Measurements from ENCODE around the gene NBEA.
A peak's percentile ranks its signal among the peaks of the same experiment; 100 is the strongest.

NBEA gene

DNA sequence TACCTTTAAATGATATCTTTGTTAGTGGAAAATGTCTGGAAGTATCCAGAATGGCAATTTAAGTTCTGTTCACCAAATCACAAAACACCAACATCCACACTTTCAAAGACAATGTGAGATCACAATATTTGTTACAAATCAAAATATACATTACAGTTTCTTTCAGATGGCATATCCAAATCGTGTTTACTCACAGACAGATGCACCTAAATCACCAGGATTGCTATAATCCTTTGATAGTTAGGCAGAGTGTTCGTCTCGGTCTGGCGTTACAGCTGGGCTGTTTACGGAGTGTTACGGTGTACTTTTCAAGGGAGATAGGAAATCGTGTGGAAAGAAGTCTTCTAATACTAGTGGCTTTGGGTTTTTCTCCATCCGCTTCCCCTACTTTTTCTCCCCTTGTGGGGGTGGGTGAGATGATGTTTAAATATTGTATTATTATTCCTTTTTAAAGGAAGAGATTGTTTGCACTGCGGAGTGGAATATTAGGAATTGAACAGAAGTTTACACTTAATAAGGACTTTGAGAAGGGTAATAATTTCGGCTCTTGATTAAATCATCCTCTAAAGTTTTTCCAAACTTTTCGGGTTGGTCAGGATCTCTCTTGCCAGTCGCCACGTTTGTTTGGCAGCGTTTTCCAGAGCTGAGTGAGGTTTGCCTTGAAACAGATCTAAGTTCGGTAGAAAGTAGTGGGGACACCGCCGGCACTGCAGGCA is 532.6 kb downstream of the NBEA start:
- Histone ChIP-seq H3K36me3 (ENCODE audit: control insufficient read depth, insufficient read depth, low read length) (no peaks in the 10 kb centered on the region), H3K27ac (ENCODE audit: low read depth, low read length, severe bottlenecking) (no peak overlapping the region), H3K9me3 (ENCODE audit: control insufficient read depth, low read length) (no peaks in the 10 kb centered on the region), H3K4me1 (ENCODE audit: control insufficient read depth, insufficient read depth, low read length, poor library complexity, severe bottlenecking) (peaks cover 11% of the 10 kb centered on the region), H3K4me3 (ENCODE audit: extremely low read depth, insufficient read depth, low read length, poor library complexity, severe bottlenecking) (peak overlapping the region; percentile 35)
- WGBS, 2 experiments (ENCODE audit: insufficient coverage in 2 of 2) = 0% methylated on average over 7 to 10 of the region's 17 CpGs

DNA sequence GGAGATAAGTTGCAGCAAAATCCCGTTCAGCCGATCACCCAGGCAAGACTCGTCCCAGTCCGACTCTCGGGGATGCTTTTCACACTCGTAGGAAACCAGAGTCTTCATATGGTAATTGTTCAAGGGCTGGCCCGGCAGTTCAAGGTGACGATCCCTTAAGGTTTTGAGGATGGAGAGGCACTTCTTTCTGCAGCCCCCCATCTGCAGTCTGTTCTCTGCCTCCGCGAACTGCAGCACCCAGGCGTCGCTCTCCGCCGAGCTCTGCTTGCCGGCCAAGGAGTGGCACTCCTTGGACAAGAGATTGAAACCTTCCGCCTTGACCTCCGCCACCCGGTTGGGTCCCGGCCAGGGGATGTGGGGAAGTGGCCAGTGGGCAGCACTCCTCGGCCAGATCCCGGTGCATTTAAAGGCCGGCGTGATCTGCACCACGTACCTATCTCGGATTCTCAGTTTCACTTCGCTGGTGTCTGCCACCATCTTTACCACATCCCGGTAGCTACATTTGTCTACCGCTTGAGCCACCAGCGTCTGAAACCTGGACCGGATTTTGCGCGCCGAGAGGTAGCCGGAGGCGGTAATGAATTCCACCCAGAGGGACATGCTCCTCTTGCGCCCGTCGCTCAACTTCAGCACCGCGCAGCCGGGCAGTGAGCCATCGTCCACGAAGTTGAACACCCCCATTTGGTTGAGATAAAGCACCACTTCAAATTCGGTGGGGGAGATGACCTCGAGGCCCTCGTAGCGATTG is 533.3 kb downstream of the NBEA start:
- H3K27ac ChIP-seq (ENCODE audit: low read depth, low read length, severe bottlenecking) = no peak overlapping the region
- WGBS, 2 experiments (ENCODE audit: insufficient coverage in 2 of 2) = 0% methylated on average over 43 to 47 of the region's 47 CpGs

DNA sequence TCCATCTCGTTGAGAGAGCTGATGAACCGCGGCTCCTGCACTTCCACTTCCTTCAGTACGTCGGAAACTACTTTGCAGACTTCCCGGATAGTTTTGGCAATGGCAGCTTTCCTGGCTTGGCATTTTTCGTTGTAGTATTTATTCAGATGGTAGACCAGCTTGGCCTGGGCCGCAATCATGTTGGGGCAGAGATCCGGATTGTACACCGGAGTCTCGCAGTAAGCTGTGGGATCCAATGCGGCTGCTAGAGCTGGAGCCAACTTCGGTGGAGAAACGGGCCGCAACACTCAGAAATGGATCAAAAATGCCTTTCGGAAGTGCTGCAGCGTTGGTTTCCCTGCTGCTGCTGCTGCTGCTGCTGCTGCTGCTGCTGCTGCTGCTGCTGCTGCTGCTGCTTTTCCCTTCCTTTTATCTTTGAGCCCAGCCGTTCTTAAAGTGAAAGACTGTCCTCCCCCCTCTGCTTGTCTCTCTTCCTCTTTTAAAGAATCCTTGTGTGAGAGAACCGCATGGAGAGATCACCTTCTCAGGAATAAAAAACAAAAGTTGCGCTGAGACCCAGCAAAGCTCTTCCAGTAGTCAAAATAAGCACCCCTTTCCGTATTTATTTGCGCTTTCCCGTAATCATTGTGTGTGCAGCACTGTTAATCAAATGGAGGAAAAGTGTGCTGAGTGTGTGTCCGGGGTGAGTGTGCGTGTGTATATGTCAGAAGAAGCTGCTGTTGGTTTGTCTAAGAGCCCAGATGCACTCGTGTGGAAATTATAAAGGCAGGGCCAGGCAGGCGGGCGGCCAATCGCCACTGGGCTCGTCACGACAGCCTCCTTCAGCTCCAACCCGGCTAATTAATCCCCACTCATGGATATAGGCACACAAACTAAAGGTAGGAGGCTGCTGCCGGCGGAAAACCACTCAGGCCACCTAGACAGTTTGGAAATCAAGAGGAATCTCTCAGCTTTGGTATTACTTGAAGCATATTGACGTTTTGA is 534.2 kb downstream of the NBEA start, which contains the start of gene MAB21L1:
Gene MAB21L1, minus strand, starts transcription at position 730 of the 984 bp plus-strand sequence. Its CDS starts 551 bp downstream, at position 179.
- Histone ChIP-seq H3K9me3 (ENCODE audit: control insufficient read depth, low read length) (no peaks in the 10 kb centered on the region), H3K4me3 (ENCODE audit: extremely low read depth, insufficient read depth, low read length, poor library complexity, severe bottlenecking) (peak within 1 kb of the TSS; percentile 35), H3K27ac (ENCODE audit: low read depth, low read length, severe bottlenecking) (no peak within 1 kb of the TSS), H3K4me1 (ENCODE audit: control insufficient read depth, insufficient read depth, low read length, poor library complexity, severe bottlenecking) (peaks cover 10% of the 10 kb centered on the region), H3K36me3 (ENCODE audit: control insufficient read depth, insufficient read depth, low read length) (no peaks in the 10 kb centered on the region)
- 0 to 2% methylated on average over 20 to 24 of the region's 35 CpGs for WGBS, 2 experiments (ENCODE audit: insufficient coverage in 2 of 2)

More for the DNA sequence above, 533.3 kb downstream of the NBEA start:
- no peaks in the 10 kb centered on the region for H3K36me3 ChIP-seq (ENCODE audit: control insufficient read depth, insufficient read depth, low read length)
- H3K4me3 ChIP-seq (ENCODE audit: extremely low read depth, insufficient read depth, low read length, poor library complexity, severe bottlenecking) = peak overlapping the region; percentile 35
- no peaks in the 10 kb centered on the region for H3K9me3 ChIP-seq (ENCODE audit: control insufficient read depth, low read length)
- H3K4me1 ChIP-seq (ENCODE audit: control insufficient read depth, insufficient read depth, low read length, poor library complexity, severe bottlenecking) = peaks cover 11% of the 10 kb centered on the region

DNA sequence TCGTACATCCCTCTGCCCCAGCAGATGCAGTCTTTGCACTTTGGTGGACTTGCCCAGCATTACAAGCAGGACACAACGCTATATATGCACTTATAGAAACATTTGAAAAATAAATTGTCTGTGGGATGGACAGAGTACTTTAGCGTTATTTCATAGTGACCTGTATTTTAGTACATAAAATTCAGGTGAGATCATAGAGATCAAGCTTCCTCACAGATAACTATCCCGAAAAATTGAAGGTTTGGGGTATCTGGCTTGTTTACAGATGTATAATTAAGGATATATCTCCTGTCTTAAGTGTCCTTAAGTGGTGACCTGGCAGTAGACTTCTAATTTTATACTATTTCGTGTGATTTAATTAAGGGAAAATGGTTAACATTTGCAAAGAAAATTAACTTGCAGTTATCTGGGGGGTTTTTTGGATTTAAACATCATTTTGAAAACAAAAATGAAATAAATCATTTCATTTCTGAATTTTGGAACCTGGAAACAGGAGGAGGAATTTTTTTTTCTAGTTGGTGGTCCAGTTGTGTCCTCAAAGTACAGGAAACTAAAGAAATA is 535.4 kb downstream of the NBEA start:
- no peaks in the 10 kb centered on the region for H3K9me3 ChIP-seq (ENCODE audit: control insufficient read depth, low read length)
- no peak overlapping the region for H3K27ac ChIP-seq (ENCODE audit: low read depth, low read length, severe bottlenecking)
- WGBS, 2 experiments (ENCODE audit: insufficient coverage in 2 of 2) = 40% methylated on average over 1 of the region's 5 CpGs; no CpG with 5 or more reads in 1 of the 2 experiments
- no peaks in the 10 kb centered on the region for H3K36me3 ChIP-seq (ENCODE audit: control insufficient read depth, insufficient read depth, low read length)
- no peak overlapping the region for H3K4me3 ChIP-seq (ENCODE audit: extremely low read depth, insufficient read depth, low read length, poor library complexity, severe bottlenecking)
- H3K4me1 ChIP-seq (ENCODE audit: control insufficient read depth, insufficient read depth, low read length, poor library complexity, severe bottlenecking) = peaks cover 7% of the 10 kb centered on the region

DNA sequence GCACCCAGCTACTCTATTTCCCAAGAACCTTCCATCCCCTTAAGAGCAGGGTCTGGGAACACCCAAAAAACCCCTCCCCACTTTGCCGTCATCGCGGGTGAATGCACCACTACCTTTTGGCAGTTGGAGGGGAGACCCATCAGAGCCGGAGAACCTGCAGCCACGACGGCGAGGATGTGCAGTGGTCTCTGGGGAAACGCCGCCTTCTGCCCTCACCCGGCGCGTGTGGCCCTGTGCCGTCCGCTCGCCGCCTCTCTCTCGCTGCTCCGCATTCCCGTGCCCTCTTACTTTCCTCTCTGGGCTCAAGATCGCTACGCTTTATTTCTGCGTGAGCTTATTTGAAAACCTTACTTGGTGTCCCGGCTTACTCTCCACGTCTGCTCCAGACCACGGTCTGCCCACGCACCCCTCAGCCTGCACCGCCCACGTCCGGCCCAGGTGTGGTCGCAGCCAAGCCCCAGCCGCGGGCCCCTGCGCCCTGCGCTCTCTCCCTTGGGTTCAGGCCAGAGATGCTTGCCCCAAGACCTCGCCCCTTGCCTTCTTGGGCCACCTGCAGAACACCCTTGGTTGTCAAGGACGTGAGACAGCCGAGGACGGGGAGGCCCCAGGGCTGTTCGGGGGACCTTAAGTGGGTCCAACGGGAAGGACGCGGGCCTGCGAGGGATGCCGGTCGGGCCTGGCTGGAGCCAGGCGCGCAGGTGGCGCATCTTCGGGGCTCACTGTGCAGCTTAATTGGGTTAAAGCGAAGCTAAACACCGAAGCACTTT is 536.4 kb downstream of the NBEA start:
- peaks cover 7% of the 10 kb centered on the region for H3K4me1 ChIP-seq (ENCODE audit: control insufficient read depth, insufficient read depth, low read length, poor library complexity, severe bottlenecking)
- no peak overlapping the region for H3K27ac ChIP-seq (ENCODE audit: low read depth, low read length, severe bottlenecking)
- no peaks in the 10 kb centered on the region for H3K9me3 ChIP-seq (ENCODE audit: control insufficient read depth, low read length)
- H3K36me3 ChIP-seq (ENCODE audit: control insufficient read depth, insufficient read depth, low read length) = no peaks in the 10 kb centered on the region
- WGBS, 2 experiments (ENCODE audit: insufficient coverage in 2 of 2) = 2% methylated on average over 47 to 51 of the region's 51 CpGs
- no peak overlapping the region for H3K4me3 ChIP-seq (ENCODE audit: extremely low read depth, insufficient read depth, low read length, poor library complexity, severe bottlenecking)

DNA sequence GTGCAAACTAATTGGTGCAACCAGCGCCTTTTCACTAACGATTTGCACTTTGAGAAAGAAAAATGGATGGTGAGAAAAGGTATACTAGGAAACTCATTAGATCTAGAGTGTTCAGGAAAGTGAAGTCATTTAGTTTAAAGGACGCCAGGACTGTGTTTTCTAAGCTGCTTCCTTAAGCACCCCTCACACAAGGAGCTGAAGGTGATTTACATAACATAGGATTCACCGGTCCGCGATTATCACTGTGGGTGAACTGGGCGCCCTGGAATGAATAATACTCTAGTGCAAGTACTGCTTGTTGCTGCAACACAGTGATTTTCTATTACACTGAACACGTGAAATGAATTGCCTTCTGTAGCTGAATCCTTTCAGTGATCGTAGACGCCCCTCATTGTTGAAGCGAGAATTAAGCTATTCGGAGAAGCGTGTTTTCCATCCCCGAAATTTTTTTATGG is 537.0 kb downstream of the NBEA start:
- H3K4me3 ChIP-seq (ENCODE audit: extremely low read depth, insufficient read depth, low read length, poor library complexity, severe bottlenecking) = no peak overlapping the region
- WGBS, 2 experiments (ENCODE audit: insufficient coverage in 2 of 2) = 3 to 13% methylated on average over 6 to 9 of the region's 14 CpGs
- H3K27ac ChIP-seq (ENCODE audit: low read depth, low read length, severe bottlenecking) = no peak overlapping the region

DNA sequence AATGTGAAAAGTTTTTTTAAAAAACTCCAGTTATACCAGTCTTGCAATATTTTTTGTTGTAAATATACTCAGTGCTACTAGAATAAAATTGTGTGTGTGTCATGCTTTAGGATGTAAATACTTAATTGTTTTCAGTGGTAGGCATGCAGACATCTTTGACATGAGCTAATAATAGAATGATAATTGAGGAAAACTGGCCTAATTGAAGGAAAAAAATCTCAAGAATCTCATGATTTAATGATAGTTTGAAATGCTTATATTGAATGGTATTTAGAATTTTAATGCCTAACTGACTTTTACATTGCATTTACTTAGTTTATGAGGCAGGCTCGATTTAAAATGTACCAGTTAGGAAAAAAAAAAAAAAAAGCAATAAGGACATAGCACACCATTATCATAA is 537.6 kb downstream of the NBEA start:
- no peak overlapping the region for H3K27ac ChIP-seq (ENCODE audit: low read depth, low read length, severe bottlenecking)
- H3K9me3 ChIP-seq (ENCODE audit: control insufficient read depth, low read length) = no peaks in the 10 kb centered on the region
- no CpG with 5 or more reads among the region's 1 CpG for WGBS, 2 experiments (ENCODE audit: insufficient coverage in 2 of 2)

More for the DNA sequence above, 537.0 kb downstream of the NBEA start:
- H3K4me1 ChIP-seq (ENCODE audit: control insufficient read depth, insufficient read depth, low read length, poor library complexity, severe bottlenecking) = peaks cover 7% of the 10 kb centered on the region
- no peaks in the 10 kb centered on the region for H3K36me3 ChIP-seq (ENCODE audit: control insufficient read depth, insufficient read depth, low read length)
- H3K9me3 ChIP-seq (ENCODE audit: control insufficient read depth, low read length) = no peaks in the 10 kb centered on the region

DNA sequence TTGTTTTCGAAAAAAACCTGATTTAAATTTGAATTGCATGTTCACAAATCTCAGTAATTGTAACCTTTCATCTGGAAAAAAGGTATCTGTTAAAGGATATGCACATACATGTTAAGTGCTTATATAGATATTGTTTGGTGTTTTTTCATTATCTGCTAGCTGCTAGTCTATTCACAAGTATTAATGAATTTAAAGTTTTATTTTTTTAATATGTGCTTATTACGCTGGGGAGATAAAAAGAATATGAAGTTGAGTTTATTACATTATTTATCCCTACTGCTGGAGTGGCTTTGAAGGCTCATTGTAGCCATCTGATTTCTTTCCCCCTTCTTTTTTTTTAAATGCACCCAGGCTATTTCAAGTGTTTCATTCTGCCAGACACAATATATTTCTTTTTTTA is 538.3 kb downstream of the NBEA start:
- no CpG with 5 or more reads among the region's 2 CpGs for WGBS, 2 experiments (ENCODE audit: insufficient coverage in 2 of 2)
- Histone ChIP-seq H3K4me3 (ENCODE audit: extremely low read depth, insufficient read depth, low read length, poor library complexity, severe bottlenecking) (no peak overlapping the region), H3K27ac (ENCODE audit: low read depth, low read length, severe bottlenecking) (no peak overlapping the region), H3K36me3 (ENCODE audit: control insufficient read depth, insufficient read depth, low read length) (no peaks in the 10 kb centered on the region), H3K9me3 (ENCODE audit: control insufficient read depth, low read length) (no peaks in the 10 kb centered on the region), H3K4me1 (ENCODE audit: control insufficient read depth, insufficient read depth, low read length, poor library complexity, severe bottlenecking) (no peaks in the 10 kb centered on the region)

More for the DNA sequence above, 537.6 kb downstream of the NBEA start:
- H3K4me3 ChIP-seq (ENCODE audit: extremely low read depth, insufficient read depth, low read length, poor library complexity, severe bottlenecking) = no peak overlapping the region
- H3K4me1 ChIP-seq (ENCODE audit: control insufficient read depth, insufficient read depth, low read length, poor library complexity, severe bottlenecking) = peaks cover 5% of the 10 kb centered on the region
- no peaks in the 10 kb centered on the region for H3K36me3 ChIP-seq (ENCODE audit: control insufficient read depth, insufficient read depth, low read length)

DNA sequence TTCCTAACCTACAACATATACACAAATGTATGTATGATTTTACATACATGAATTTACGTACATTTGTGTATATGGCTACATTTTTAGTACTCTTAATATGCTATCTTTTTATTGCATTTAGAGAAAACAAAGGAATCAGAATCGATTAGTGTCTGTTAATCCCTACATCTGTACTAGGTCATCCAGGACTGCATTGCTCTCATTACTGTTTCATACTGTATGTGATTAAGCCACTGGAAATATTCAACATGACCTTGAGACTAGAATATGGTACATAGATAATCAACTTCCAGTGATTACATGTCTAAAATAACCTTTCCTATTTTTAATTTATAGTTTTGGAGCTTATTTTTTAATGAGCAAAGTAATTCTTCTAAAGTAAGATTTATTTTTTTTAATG is 539.7 kb downstream of the NBEA start:
- H3K4me3 ChIP-seq (ENCODE audit: extremely low read depth, insufficient read depth, low read length, poor library complexity, severe bottlenecking) = no peak overlapping the region
- no CpG with 5 or more reads among the region's 2 CpGs for WGBS, 2 experiments (ENCODE audit: insufficient coverage in 2 of 2)

More for the DNA sequence above, 539.7 kb downstream of the NBEA start:
- Histone ChIP-seq H3K4me1 (ENCODE audit: control insufficient read depth, insufficient read depth, low read length, poor library complexity, severe bottlenecking) (no peaks in the 10 kb centered on the region), H3K36me3 (ENCODE audit: control insufficient read depth, insufficient read depth, low read length) (no peaks in the 10 kb centered on the region), H3K27ac (ENCODE audit: low read depth, low read length, severe bottlenecking) (no peak overlapping the region), H3K9me3 (ENCODE audit: control insufficient read depth, low read length) (no peaks in the 10 kb centered on the region)
